ENCODE results near the gene SLC16A10.
"Not testable (repeated sequence)": the region's sequence is repeated elsewhere in the genome, so short reads cannot be mapped to it uniquely, and the experiment has no call there.

SLC16A10 gene

DNA sequence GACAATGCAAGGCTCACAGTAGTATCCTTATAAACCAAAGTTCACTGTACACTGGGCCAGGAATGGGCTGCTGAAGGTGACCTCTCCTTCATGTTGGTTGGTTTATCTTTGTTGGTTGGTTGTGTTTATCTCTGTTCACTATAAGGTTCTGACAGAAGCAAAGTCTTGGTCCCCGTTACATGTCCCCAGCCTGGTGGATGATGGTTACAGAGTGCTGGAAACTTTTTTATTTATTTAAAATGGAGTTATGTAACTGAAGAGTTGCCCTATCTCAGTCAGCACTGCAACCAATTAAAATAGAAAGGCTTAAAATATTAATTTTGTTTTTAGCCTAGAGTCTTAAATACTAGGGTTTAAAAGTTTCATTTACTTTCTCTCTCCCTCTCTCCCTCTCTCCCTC is 100.6 kb downstream of the SLC16A10 start:
- Histone ChIP-seq H3K36me3 (ENCODE audit: insufficient read depth) (no peaks in the 10 kb centered on the region), H3K4me2 (no peak overlapping the region), H3K27me3 (ENCODE audit: insufficient read depth, low read depth) (no peaks in the 10 kb centered on the region), H3K9ac (no peak overlapping the region), H3K27ac (no peak overlapping the region), H3K79me2 (ENCODE audit: insufficient read depth, low read depth) (no peaks in the 10 kb centered on the region), H2AFZ (ENCODE audit: low read depth) (no peak overlapping the region), H4K20me1 (ENCODE audit: insufficient read depth) (no peaks in the 10 kb centered on the region), H3K4me3 (IDR thresholded peaks at IDR 0.05; ENCODE audit: insufficient read depth, low read depth, low read length) (no peak overlapping the region), H3K4me1 (ENCODE audit: low read depth, poor library complexity, severe bottlenecking) (no peaks in the 10 kb centered on the region)
- TF ChIP-seq, protein P1, sequence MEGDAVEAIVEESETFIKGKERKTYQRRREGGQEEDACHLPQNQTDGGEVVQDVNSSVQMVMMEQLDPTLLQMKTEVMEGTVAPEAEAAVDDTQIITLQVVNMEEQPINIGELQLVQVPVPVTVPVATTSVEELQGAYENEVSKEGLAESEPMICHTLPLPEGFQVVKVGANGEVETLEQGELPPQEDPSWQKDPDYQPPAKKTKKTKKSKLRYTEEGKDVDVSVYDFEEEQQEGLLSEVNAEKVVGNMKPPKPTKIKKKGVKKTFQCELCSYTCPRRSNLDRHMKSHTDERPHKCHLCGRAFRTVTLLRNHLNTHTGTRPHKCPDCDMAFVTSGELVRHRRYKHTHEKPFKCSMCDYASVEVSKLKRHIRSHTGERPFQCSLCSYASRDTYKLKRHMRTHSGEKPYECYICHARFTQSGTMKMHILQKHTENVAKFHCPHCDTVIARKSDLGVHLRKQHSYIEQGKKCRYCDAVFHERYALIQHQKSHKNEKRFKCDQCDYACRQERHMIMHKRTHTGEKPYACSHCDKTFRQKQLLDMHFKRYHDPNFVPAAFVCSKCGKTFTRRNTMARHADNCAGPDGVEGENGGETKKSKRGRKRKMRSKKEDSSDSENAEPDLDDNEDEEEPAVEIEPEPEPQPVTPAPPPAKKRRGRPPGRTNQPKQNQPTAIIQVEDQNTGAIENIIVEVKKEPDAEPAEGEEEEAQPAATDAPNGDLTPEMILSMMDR (conservative IDR thresholded peaks at IDR 0.05; ENCODE audit: low read depth, low read length), result no peak

DNA sequence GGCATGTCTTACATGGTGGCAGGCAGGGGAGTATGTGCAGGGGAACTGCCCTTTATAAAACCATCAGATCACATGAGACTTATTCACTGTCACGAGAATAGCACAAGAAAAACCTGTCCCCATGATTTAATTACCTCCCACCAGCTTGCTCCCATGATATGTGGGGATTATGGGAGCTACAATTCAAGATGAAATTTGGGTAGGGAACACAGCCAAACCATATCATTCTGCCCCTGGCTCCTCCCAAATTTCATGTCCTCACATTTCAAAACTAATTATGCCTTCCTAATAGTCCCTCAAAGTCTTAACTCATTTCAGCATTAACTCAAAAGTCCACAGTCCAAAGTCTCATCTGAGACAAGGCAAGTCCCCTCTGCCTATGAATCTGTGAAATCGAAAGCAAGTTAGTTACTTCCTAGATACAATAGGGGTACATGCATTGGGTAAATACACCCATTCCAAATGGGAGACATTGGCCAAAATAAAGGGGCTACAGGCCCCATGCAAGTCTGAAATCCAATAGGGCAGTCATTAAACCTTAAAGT is 102.4 kb downstream of the SLC16A10 start:
- H3K9ac ChIP-seq; H3K79me2 ChIP-seq (ENCODE audit: insufficient read depth, low read depth); H3K27ac ChIP-seq; H3K4me3 ChIP-seq (IDR thresholded peaks at IDR 0.05; ENCODE audit: insufficient read depth, low read depth, low read length); H4K20me1 ChIP-seq (ENCODE audit: insufficient read depth); H2AFZ ChIP-seq (ENCODE audit: low read depth); H3K36me3 ChIP-seq (ENCODE audit: insufficient read depth); H3K4me2 ChIP-seq; H3K27me3 ChIP-seq (ENCODE audit: insufficient read depth, low read depth); H3K4me1 ChIP-seq (ENCODE audit: low read depth, poor library complexity, severe bottlenecking): not testable (repeated sequence)

DNA sequence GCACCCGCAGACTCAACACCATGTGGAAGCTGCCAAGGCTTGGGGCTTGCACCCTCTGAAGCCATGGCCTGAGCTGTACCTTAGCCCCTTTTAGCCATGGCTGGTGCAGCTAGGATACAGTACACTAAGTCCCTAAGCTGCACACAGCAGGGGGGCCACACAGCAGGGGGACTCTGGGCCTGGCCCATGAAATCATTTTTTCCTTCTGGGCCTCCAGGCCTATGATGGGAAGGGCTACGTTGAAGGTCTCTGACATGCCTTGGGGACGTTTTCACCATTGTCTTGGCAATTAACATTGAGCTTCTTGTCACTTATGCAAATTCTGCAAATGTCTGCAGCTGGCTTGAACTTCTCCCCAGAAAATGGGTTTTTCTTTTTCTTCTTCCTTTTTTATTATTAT is 103.3 kb downstream of the SLC16A10 start:
- Histone ChIP-seq H3K27me3 (ENCODE audit: insufficient read depth, low read depth) (no peaks in the 10 kb centered on the region), H3K79me2 (ENCODE audit: insufficient read depth, low read depth) (no peaks in the 10 kb centered on the region), H3K36me3 (ENCODE audit: insufficient read depth) (no peaks in the 10 kb centered on the region), H3K4me3 (IDR thresholded peaks at IDR 0.05; ENCODE audit: insufficient read depth, low read depth, low read length) (no peak overlapping the region), H3K4me1 (ENCODE audit: low read depth, poor library complexity, severe bottlenecking) (no peaks in the 10 kb centered on the region), H2AFZ (ENCODE audit: low read depth) (no peak overlapping the region), H3K9ac (no peak overlapping the region), H3K4me2 (no peak overlapping the region), H3K27ac (no peak overlapping the region), H4K20me1 (ENCODE audit: insufficient read depth) (no peaks in the 10 kb centered on the region)
- TF ChIP-seq, protein P1 (conservative IDR thresholded peaks at IDR 0.05; ENCODE audit: low read depth, low read length), result no peak

DNA sequence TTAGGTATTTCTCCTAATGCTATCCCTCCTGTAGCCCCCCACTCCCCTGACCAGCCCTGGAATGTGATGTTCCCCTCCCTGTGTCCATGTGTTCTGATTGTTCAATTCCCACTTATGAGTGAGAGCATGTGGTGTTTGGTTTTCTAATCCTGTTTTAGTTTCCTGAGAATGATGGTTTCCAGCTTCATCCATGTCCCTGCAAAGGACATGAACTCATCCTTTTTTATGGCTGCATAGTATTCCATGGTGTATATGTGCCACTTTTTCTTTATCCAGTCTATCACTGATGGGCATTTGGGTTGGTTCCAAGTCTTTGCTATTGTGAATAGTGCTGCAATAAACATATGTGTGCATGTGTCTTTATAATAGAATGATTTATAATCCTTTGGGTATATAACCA is 103.8 kb downstream of the SLC16A10 start:
- not testable (repeated sequence) for H2AFZ ChIP-seq (ENCODE audit: low read depth); H3K27me3 ChIP-seq (ENCODE audit: insufficient read depth, low read depth); H3K4me2 ChIP-seq; H3K4me3 ChIP-seq (IDR thresholded peaks at IDR 0.05; ENCODE audit: insufficient read depth, low read depth, low read length); H3K27ac ChIP-seq; H3K9ac ChIP-seq; H3K36me3 ChIP-seq (ENCODE audit: insufficient read depth); H3K79me2 ChIP-seq (ENCODE audit: insufficient read depth, low read depth); H3K4me1 ChIP-seq (ENCODE audit: low read depth, poor library complexity, severe bottlenecking); H4K20me1 ChIP-seq (ENCODE audit: insufficient read depth)

DNA sequence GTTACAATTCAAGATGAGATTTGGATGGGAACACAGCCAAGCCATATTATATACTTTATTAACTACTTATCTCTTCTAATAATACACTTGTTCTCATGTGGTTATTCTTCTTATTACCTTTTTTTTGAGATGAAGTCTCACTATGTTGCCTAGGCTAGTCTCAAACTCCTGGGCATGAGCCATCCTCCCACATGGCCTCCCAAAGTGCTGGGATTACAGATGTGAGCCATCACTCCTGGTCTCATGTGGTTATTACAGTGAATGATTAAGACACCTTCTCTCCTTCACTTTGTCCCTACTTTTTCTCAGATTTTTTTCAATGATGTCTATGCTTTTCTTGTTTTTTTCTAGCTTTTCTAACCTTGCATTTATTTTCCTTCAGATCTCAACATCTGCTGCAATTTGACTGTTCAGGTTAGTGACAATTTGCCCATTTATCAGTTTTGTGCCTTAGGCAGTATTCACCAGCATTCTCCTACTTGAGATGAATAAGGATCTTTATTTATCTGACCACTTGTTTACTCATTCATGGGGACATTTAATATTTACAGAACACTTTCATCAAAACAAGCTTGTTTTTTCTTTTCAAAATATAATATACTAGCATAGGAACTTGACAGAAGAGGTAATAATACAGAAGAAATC is 105.7 kb downstream of the SLC16A10 start:
- no peak overlapping the region for H2AFZ ChIP-seq (ENCODE audit: low read depth)
- no peak overlapping the region for H3K27ac ChIP-seq
- H3K4me1 ChIP-seq (ENCODE audit: low read depth, poor library complexity, severe bottlenecking), result no peaks in the 10 kb centered on the region
- H3K4me3 ChIP-seq (IDR thresholded peaks at IDR 0.05; ENCODE audit: insufficient read depth, low read depth, low read length), result no peak overlapping the region
- H4K20me1 ChIP-seq (ENCODE audit: insufficient read depth), result no peaks in the 10 kb centered on the region
- H3K36me3 ChIP-seq (ENCODE audit: insufficient read depth), result no peaks in the 10 kb centered on the region
- no peaks in the 10 kb centered on the region for H3K27me3 ChIP-seq (ENCODE audit: insufficient read depth, low read depth)
- TF ChIP-seq, protein P1 (conservative IDR thresholded peaks at IDR 0.05; ENCODE audit: low read depth, low read length), result no peak
- no peaks in the 10 kb centered on the region for H3K79me2 ChIP-seq (ENCODE audit: insufficient read depth, low read depth)
- no peak overlapping the region for H3K4me2 ChIP-seq
- no peak overlapping the region for H3K9ac ChIP-seq
